GM18502 (cell line): ENCODE results near the gene DRD2.
"Not testable (repeated sequence)": the region's sequence is repeated elsewhere in the genome, so short reads cannot be mapped to it uniquely, and the experiment has no call there.

ENCODE experiments used
- ATAC-seq: cut with Tn5 transposase; IDR thresholded peaks from one replicate; pipeline ENCODE4 v1.9.1; 2021; ENCODE audit warnings: mild to moderate bottlenecking; ENCODE audit not compliant: unreplicated experiment, poor library complexity

DRD2 gene

GRCh38 chr11:113475160-113475761 lies at the start of gene DRD2:
DRD2 (minus strand) TSS chr11:113475398; CDS start chr11:113424651, 50,747 bp downstream.
- ATAC-seq: no peak

- ATAC-seq: not testable (repeated sequence)
Measured at GRCh38 chr11:113523906-113524305, 48.7 kb upstream of the DRD2 start.

- no peak for ATAC-seq
Measured at GRCh38 chr11:113521737-113522517, 46.7 kb upstream of the DRD2 start.

- ATAC-seq: no peak
Measured at GRCh38 chr11:113519989-113520613, 44.9 kb upstream of the DRD2 start.

- ATAC-seq: no peak
Measured at GRCh38 chr11:113518716-113519495, 43.7 kb upstream of the DRD2 start.

- ATAC-seq: no peak
Measured at GRCh38 chr11:113517361-113517760, 42.2 kb upstream of the DRD2 start.

- ATAC-seq: no peak
Measured at GRCh38 chr11:113514856-113515255, 39.7 kb upstream of the DRD2 start.

- no peak for ATAC-seq
Measured at GRCh38 chr11:113507341-113507740, 32.1 kb upstream of the DRD2 start.

- no peak for ATAC-seq
Measured at GRCh38 chr11:113506893-113507292, 31.7 kb upstream of the DRD2 start.

- no peak for ATAC-seq
Measured at GRCh38 chr11:113506461-113506860, 31.3 kb upstream of the DRD2 start.

GRCh38 chr11:113505541-113506375 lies 30.6 kb upstream of the DRD2 start:
- no peak for ATAC-seq

GRCh38 chr11:113505046-113505445 lies 29.8 kb upstream of the DRD2 start:
- ATAC-seq: no peak

GRCh38 chr11:113504586-113504985 lies 29.4 kb upstream of the DRD2 start:
- no peak for ATAC-seq

- ATAC-seq: no peak
Measured at GRCh38 chr11:113504071-113504470, 28.9 kb upstream of the DRD2 start.

GRCh38 chr11:113497066-113497910 lies 22.1 kb upstream of the DRD2 start:
- no peak for ATAC-seq

- ATAC-seq: no peak
Measured at GRCh38 chr11:113496026-113496651, 20.9 kb upstream of the DRD2 start.

- no peak for ATAC-seq
Measured at GRCh38 chr11:113494021-113494420, 18.8 kb upstream of the DRD2 start.

GRCh38 chr11:113493206-113493605 lies 18.0 kb upstream of the DRD2 start:
- no peak for ATAC-seq
